ENCODE data around the gene WWC2. TPM values are rescaled to one million over a fixed set of nuclear protein-coding genes. Genes with fewer than 3 reads are reported as not detected.
"Not testable (repeated sequence)": the region's sequence is repeated elsewhere in the genome, so short reads cannot be mapped to it uniquely, and the experiment has no call there.

The WWC2 gene
- polyA plus RNA-seq, 1 donor = 67.5 TPM

GRCh38 chr4:183171484-183172267 is 72.6 kb downstream of the WWC2 start:
- DNase-seq = no peak

DNA sequence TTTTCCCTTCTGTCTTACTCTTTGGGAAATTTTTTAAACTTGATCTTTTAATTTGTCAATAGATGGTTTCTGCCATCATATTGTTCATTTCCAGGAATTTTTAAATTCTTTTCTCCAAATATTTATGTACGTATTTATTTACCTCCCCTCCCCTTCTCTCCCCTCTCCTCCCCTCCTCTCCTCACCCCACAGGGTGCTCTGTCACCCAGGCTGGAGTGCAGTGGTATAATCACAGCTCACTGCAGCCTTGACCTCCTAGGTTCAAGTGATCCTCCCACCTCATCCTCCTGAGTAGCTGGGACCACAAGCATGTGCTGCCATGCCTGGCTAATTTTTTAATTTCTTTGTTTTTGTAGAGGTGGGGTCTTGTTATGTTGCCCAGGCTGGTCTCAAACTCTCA is 73.8 kb downstream of the WWC2 start:
- DNase-seq = no peak

DNA sequence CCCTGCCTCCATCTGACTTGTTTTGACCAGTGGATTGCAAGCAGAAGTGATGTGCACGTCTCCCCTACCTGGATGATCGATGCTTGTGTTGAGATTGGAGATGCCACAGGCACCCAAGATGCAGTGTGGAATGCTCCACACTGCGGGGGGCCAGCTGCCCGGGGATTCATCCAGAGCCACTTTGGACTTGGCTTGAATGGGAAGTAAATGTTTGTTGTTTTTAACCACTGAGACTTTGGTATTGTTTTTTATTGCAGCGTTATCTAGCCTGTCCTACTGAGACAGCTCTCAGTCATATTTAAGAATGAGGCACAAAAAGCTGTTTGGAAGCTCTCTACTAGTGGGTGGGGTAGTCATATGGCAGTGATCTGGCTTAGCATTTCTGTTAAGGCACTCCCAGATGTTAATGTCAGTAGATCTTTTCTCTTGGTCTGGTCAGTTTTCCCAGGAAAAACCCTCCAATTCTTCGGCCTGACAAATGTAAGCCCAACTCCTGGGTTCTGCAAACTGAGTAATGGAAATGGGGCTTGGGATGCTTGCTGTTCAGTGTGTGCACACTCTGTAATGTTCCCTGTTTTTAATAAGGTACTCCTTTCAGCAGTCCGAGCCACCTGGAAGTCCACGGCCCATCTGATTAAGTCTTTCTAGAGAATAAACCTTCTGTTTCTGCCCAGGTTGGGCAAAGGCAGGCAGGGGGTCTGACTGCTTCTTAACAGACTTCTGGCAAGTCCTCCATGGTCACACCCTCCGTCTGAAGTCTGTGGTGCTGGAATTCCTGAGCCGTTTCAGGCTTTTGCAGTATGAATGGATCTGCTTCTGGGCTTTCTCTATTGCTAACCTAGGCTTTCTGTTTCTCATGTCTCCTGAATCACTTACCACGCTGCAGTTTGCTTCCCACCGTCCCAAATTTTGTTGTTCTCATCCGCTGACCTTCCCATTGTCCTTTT is 74.8 kb downstream of the WWC2 start:
- DNase-seq = no peak

GRCh38 chr4:183175631-183176232 is 76.7 kb downstream of the WWC2 start:
- DNase-seq = no peak

- no peak for DNase-seq
Observed at GRCh38 chr4:183177001-183177400, 77.9 kb downstream of the WWC2 start.

DNA sequence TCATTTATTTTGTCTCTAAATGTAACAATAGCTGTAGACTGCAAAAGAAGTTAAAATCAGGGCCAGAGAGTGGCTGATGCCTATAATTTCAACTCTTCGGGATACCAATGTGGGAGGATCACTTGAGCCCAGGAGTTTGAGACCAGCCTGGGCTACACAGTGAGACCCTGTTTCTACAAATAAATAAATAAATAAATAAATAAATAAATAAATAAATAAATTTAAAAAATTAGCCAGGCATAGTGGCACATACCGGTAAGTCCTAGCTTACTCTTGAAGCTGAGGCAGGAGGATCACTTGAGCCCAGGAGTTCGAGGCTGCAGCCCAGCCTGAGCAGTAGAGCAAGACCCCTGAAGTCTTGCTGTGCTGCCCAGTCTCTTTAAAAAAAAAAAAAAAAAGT is 79.1 kb downstream of the WWC2 start:
- no peak for DNase-seq

DNA sequence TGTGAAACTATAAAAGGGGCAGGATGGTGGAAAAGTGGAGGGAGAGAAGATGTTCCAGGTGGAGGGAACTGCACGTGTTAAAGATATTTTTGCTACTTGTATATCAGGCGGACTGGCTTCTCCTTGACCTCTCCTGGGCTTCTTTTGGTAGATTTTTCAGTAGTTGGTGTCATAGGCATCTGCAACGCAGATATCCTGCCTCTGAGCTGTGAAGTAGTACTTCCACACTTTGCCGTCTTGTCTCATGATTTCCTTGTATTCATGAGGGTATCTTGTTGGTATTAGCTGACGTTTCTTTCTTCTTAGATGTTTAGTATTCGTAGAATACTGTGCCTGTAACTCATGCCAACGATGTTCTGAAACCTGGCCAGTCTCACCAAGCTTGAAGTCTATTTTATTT is 81.0 kb downstream of the WWC2 start:
- no peak for DNase-seq

DNA sequence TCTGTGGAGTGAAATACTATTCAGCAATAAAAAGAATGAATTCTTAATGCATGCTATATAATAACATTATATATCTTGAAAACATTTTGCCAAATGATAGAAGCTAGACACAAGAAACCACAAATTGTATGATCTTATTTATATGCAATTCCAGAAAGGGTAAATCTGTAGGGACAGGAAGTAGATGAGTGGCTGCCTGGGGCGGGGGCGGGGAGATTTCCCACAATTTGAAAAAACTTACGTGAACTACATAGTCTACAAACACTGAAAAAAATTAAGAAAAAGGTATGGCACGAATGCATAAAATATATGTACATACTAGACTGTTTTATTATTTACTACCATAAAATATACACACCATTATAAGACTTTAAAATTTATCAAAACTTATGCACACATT is 81.6 kb downstream of the WWC2 start:
- DNase-seq = no peak

DNA sequence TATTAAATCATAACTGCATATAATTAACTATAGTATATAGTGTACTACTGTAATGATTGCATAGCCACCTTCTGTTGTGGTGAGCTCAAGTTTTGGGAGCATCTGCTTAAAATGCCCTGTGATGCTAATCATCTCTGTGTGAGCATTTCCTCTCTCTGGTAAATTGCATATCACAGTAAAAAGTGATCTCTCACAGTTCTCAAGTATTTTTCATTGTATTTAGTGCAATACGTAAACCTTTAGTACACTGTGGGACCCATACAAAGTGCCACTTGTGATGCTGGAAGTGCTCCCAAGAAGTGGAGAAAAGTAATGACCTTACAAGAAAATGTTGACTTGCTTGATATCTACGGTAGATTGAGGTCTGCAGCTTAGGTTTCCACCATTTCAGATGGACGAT is 82.0 kb downstream of the WWC2 start:
- no peak for DNase-seq

DNA sequence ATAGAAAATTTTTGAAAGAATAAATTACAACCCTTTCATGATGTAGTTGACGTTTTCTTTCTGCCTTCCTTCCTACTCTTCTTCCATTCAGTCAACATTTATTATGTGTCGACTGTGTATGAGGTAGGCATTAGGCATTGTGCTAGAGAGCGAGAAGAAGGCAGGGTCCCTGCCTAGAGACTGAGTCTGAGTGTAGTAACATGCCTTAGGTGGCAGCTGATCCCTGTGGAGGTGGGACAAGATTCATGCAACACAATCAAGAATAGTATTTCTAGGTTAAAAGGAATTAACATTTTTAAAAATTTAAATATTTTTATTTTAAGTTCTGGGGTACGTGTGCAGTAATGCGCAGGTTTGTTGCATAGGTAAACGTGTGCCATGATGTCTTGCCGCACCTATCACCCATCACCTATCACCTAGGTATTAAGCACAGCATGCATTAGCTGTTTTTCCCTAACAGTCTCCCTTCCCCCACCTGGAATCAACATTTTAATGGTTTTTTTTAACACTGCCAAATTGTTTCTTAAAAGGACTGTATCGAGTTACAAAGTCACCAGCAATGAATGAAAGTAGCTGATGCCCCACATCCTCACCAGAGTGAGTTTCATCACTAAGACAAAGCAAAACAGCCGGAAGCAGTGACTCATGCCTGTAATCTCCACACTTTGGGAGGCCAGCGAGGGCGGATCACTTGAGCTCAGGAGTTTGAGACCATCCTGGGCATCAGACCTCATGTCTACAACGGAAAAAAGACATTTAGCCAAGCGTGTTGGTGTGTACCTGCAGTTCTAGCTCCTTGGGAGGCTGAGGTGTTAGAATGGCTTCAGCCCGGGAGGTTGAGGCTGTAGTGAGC is 84.0 kb downstream of the WWC2 start:
- DNase-seq = peak; percentile 67

GRCh38 chr4:183183906-183184535 is 85.0 kb downstream of the WWC2 start:
- DNase-seq = no peak

GRCh38 chr4:183185018-183185417 is 86.0 kb downstream of the WWC2 start:
- DNase-seq = no peak

GRCh38 chr4:183185559-183185958 is 86.5 kb downstream of the WWC2 start:
- DNase-seq = no peak

DNA sequence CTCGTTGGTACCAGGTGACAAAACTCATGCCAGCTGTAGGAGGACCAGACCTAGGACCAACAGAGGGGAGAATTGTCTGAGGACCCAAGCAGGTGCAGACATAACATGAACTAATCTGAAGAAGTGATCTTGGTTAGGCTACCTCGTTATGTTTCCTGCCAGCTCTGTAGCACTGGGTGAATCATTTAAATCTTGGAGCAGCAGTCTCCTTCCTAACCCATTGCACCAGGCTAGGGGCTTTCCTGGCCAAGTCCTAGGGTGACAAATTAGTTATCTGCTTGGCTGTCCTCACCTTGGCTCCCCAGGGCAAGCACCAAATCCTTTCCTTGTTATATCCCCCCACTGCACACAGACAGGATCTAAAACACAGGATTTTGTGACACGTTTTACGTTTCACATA is 87.8 kb downstream of the WWC2 start:
- no peak for DNase-seq

DNA sequence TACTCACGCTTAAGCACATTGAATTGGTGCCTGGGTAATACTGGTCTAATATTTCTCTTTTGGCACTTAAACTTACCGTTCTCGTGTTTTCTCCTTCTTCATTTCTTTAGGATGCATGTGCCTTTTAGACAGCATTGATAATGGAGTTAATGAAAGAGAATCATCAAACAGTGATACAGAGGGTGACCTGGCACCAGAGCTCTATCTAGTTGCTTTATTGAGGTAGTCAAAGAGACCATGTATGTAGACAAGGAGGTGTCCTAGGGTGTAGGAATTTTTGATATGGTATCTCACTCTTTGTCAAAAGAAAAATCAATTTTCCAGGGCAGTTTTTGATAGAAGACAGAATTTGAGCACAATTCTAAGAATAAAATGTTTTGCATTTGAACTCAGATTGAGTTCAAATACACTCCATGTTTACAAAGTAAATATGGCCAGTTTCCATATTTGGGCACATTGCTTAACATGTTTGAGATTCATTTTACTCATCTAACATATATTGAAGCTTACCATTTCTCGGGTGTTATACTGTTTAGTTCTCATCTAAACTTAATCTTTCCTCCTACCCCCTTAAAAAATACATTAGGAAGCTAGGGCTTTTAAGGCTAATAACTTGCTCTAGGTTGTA is 92.0 kb downstream of the WWC2 start:
- no peak for DNase-seq

- DNase-seq = no peak
Observed at GRCh38 chr4:183191630-183192029, 92.6 kb downstream of the WWC2 start.

GRCh38 chr4:183192571-183192970 is 93.5 kb downstream of the WWC2 start:
- DNase-seq = no peak

- DNase-seq = not testable (repeated sequence)
Observed at GRCh38 chr4:183193730-183194338, 94.8 kb downstream of the WWC2 start.

DNA sequence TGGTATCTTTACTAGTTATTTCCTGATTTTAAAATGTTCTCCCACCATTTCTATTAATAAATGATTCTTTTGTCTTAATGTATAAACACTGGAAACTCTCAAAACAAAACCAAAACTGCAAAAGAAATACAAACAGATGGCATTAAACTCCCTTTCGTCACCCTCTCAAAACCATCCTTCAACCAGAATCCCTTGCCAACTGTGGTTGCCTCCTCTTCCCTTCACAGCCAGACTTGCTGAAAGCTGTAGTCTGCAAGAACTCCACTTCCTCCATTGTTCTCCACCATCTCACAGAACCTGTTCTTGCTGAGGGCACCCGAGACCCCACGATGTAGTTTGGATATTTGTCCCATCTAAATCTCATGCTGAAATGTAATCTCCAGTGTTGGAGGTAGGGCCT is 96.5 kb downstream of the WWC2 start:
- DNase-seq = no peak

DNA sequence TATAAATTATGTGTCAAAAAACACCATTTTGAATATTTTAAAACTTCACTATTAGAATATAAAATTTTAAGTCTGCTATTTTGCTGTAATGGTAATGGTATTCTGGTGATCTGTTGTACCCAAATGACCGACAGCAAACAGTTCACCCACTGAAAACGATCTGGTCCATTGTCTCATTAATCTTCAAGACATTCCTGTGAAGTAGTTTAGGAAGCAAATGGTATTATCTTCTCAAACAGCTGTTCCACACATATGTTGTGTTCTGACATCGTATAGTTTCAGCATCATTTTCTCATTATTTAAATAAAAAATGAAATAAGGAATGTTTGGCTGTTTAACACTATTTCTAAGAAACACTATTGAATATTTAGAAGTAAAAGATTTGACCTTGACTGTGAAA is 98.1 kb downstream of the WWC2 start:
- no peak for DNase-seq
